DOHH2 (cell line): ENCODE data around the gene SLC3A2.

ENCODE experiments used
- H3F3A ChIP-seq: fragments of 200-600 bp; sonication (generic), shearing (Covaris generic); 2 replicates; pipeline ENCODE4 v1.6.0; 2016; ENCODE audit warnings: antibody characterized with exemption, mild to moderate bottlenecking; ENCODE audit not compliant: control insufficient read depth, insufficient read depth
- H3K27ac ChIP-seq: fragments of 200-600 bp; sonication (generic); 2 replicates; pipeline ENCODE4 v1.5.1; 2014; ENCODE audit warnings: low read depth, mild to moderate bottlenecking, low read length, moderate library complexity
- H3K27me3 ChIP-seq: fragments of 200-600 bp; sonication (generic); 2 replicates; pipeline ENCODE4 v1.6.1; 2014; ENCODE audit warnings: mild to moderate bottlenecking, low read length, mixed read lengths; ENCODE audit not compliant: control insufficient read depth
- H3K36me3 ChIP-seq: fragments of 200-600 bp; sonication (generic); 2 replicates; pipeline ENCODE4 v1.6.1; 2014; ENCODE audit warnings: mild to moderate bottlenecking, low read length, moderate library complexity, mixed read lengths; ENCODE audit not compliant: control insufficient read depth
- H3K4me1 ChIP-seq: fragments of 200-600 bp; sonication (generic); 2 replicates; pipeline ENCODE4 v1.6.1; 2014; ENCODE audit warnings: mild to moderate bottlenecking, low read length, mixed read lengths; ENCODE audit not compliant: control insufficient read depth
- H3K4me2 ChIP-seq: fragments of 200-600 bp; sonication (generic); 2 replicates; pipeline ENCODE4 v1.6.0; 2014; ENCODE audit warnings: mild to moderate bottlenecking, low read length, moderate library complexity
- H3K4me3 ChIP-seq: fragments of 200-600 bp; sonication (generic); 2 replicates; pipeline ENCODE4 v1.5.1; 2014; ENCODE audit warnings: mild to moderate bottlenecking, low read length, mixed read lengths
- H3K79me2 ChIP-seq: fragments of 200-600 bp; sonication (generic); 2 replicates; pipeline ENCODE4 v1.6.1; 2014; ENCODE audit warnings: mild to moderate bottlenecking, low read length, mixed read lengths; ENCODE audit not compliant: control insufficient read depth
- H3K9me2 ChIP-seq: fragments of 200-600 bp; sonication (generic); replicated peaks from 2 replicates; pipeline ENCODE4 v1.6.1; 2014; ENCODE audit warnings: mild to moderate bottlenecking, low read length, mixed read lengths; ENCODE audit not compliant: control insufficient read depth
- H3K9me3 ChIP-seq: fragments of 200-600 bp; sonication (generic); 2 replicates; pipeline ENCODE4 v1.6.1; 2014; ENCODE audit warnings: antibody characterized with exemption, low read length, mixed read lengths; ENCODE audit not compliant: control insufficient read depth, insufficient read depth
- H4K20me1 ChIP-seq: fragments of 200-600 bp; sonication (generic); 2 replicates; pipeline ENCODE4 v1.6.0; 2014; ENCODE audit warnings: low read depth, mild to moderate bottlenecking, antibody characterized with exemption, low read length, moderate library complexity; ENCODE audit not compliant: control insufficient read depth, insufficient read depth
- CTCF ChIP-seq: fragments of 200-600 bp; sonication (generic); IDR thresholded peaks from one replicate; pipeline ENCODE4 v1.5.1; 2014; ENCODE audit warnings: antibody characterized with exemption, mild to moderate bottlenecking, low read depth, low read length; ENCODE audit not compliant: poor library complexity, severe bottlenecking
- EZH2phosphoT487 ChIP-seq: fragments of 200-600 bp; sonication (generic); IDR thresholded peaks from 2 replicates; pipeline ENCODE4 v1.6.1; 2017; ENCODE audit warnings: borderline replicate concordance, mild to moderate bottlenecking, antibody characterized with exemption, low read length, moderate library complexity, mixed read lengths

Gene SLC3A2

GRCh38 chr11:62850911-62851806 lies 29.5 kb upstream of the SLC3A2 start:
- peaks cover 66% of the 10 kb centered on the region for H3F3A ChIP-seq

GRCh38 chr11:62851807-62852522 lies 28.7 kb upstream of the SLC3A2 start:
- peak overlapping the region; percentile 19 for H3K27ac ChIP-seq
- H3K79me2 ChIP-seq = peaks cover 39% of the 10 kb centered on the region
- H3K4me3 ChIP-seq = peak overlapping the region; percentile 8; the same call in 1 of the 2 replicates
- no peaks in the 10 kb centered on the region for H3K9me3 ChIP-seq
- H3K27me3 ChIP-seq = no peaks in the 10 kb centered on the region; the same call in 1 of the 2 replicates
- H3K36me3 ChIP-seq = peaks cover 54% of the 10 kb centered on the region
- H3F3A ChIP-seq = peaks cover 66% of the 10 kb centered on the region
- H3K9me2 ChIP-seq = no peaks in the 10 kb centered on the region
- peaks cover 25% of the 10 kb centered on the region for H4K20me1 ChIP-seq
- TF ChIP-seq EZH2phosphoT487 (no peak), CTCF (no peak)
- peaks cover 33% of the 10 kb centered on the region for H3K4me1 ChIP-seq
- H3K4me2 ChIP-seq = peak overlapping the region; percentile 92

More at GRCh38 chr11:62850911-62851806, 29.5 kb upstream of the SLC3A2 start:
- H3K36me3 ChIP-seq = peaks cover 46% of the 10 kb centered on the region
- H3K4me1 ChIP-seq = peaks cover 33% of the 10 kb centered on the region
- peaks cover 25% of the 10 kb centered on the region for H4K20me1 ChIP-seq
- no peaks in the 10 kb centered on the region for H3K9me3 ChIP-seq
- no peak for TF ChIP-seq EZH2phosphoT487
- no peak for TF ChIP-seq CTCF
- no peaks in the 10 kb centered on the region for H3K9me2 ChIP-seq
- H3K27ac ChIP-seq = peak overlapping the region; percentile 19
- H3K79me2 ChIP-seq = peaks cover 31% of the 10 kb centered on the region
- no peaks in the 10 kb centered on the region; the same call in 1 of the 2 replicates for H3K27me3 ChIP-seq
- H3K4me3 ChIP-seq = no peak overlapping the region
- peak overlapping the region; percentile 17; the same call in 1 of the 2 replicates for H3K4me2 ChIP-seq

- no peaks in the 10 kb centered on the region for H3K9me2 ChIP-seq
- H3K4me1 ChIP-seq = peaks cover 33% of the 10 kb centered on the region
- H3K79me2 ChIP-seq = peaks cover 46% of the 10 kb centered on the region
- peaks cover 25% of the 10 kb centered on the region for H4K20me1 ChIP-seq
- H3F3A ChIP-seq = peaks cover 66% of the 10 kb centered on the region
- peak overlapping the region; percentile 92 for H3K4me2 ChIP-seq
- no peaks in the 10 kb centered on the region for H3K9me3 ChIP-seq
- peak overlapping the region; percentile 94 for H3K4me3 ChIP-seq
- peak overlapping the region; percentile 91 for H3K27ac ChIP-seq
- peaks cover 61% of the 10 kb centered on the region for H3K36me3 ChIP-seq
- no peaks in the 10 kb centered on the region; the same call in 1 of the 2 replicates for H3K27me3 ChIP-seq
- TF ChIP-seq EZH2phosphoT487 (no peak), CTCF (no peak)
Measured at GRCh38 chr11:62852523-62853188, 28.0 kb upstream of the SLC3A2 start.
